Effector memory CD8-positive, alpha-beta T cell (primary cell): ENCODE measurements around the gene GJC2.

Experiments
- ATAC-seq: fragments of 150-1000 bp; cut with Tn5 transposase; replicated peaks from 2 replicates; pipeline ENCODE4 v1.10.0; 2021; ENCODE audit warnings: mild to moderate bottlenecking, moderate library complexity
- DNase-seq, 3 experiments: peaks; one replicate each; pipeline ENCODE4 v3.0.0; 2021
- H3K27ac Mint-ChIP-seq, 2 donors: one replicate each; pipeline ENCODE4 v1.8.0; 2022; ENCODE audit warnings: mild to moderate bottlenecking in 2 of 2, mixed read lengths in 2 of 2, moderate library complexity in 2 of 2
- H3K27me3 Mint-ChIP-seq, 2 donors: one replicate each; pipeline ENCODE4 v1.8.0; 2022; ENCODE audit warnings: mixed read lengths in 2 of 2
- H3K36me3 Mint-ChIP-seq: one replicate; pipeline ENCODE4 v1.8.0; 2022; ENCODE audit warnings: mild to moderate bottlenecking, moderate library complexity, mixed read lengths; ENCODE audit not compliant: insufficient read depth
- H3K4me1 Mint-ChIP-seq, 2 donors: one replicate each; pipeline ENCODE4 v1.8.0; 2022; ENCODE audit warnings: low read depth in 2 of 2, mixed read lengths in 2 of 2
- H3K4me3 Mint-ChIP-seq, 2 donors: one replicate each; pipeline ENCODE4 v1.8.0; 2022; ENCODE audit warnings: mild to moderate bottlenecking in 2 of 2, mixed read lengths in 2 of 2, moderate library complexity in 2 of 2
- H3K9me3 Mint-ChIP-seq, 2 donors: one replicate each; pipeline ENCODE4 v1.8.0; 2022; ENCODE audit warnings: mixed read lengths in 2 of 2

The GJC2 gene

DNA sequence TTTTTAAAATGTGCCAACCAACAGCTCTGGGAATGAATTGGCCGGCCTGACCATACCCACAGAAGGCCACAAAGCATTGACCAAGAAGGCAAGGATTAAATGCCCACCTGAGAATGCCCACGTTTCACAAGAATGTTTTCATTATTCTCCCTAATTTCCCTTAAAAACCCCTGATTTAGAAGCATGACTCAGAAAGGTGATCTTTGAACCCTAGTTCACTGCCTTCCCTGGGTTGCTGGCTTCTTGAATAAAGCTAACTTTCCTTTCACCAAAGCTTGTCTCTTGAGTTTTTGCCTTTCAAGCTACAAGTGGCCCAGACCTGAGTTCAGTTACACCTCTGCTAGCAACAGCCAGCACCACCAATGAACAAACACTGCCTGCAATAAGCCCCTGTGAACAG, 26.2 kb upstream of the GJC2 start:
- no peaks in the 10 kb centered on the region for H3K9me3 Mint-ChIP-seq
- H3K36me3 Mint-ChIP-seq = no peaks in the 10 kb centered on the region
- no peaks in the 10 kb centered on the region for H3K4me1 Mint-ChIP-seq
- H3K27ac Mint-ChIP-seq = no peak overlapping the region
- ATAC-seq (no peak), DNase-seq (no peak)
- no peak overlapping the region for H3K4me3 Mint-ChIP-seq
- peaks cover 31 to 34% of the 10 kb centered on the region in 2 donors for H3K27me3 Mint-ChIP-seq

DNA sequence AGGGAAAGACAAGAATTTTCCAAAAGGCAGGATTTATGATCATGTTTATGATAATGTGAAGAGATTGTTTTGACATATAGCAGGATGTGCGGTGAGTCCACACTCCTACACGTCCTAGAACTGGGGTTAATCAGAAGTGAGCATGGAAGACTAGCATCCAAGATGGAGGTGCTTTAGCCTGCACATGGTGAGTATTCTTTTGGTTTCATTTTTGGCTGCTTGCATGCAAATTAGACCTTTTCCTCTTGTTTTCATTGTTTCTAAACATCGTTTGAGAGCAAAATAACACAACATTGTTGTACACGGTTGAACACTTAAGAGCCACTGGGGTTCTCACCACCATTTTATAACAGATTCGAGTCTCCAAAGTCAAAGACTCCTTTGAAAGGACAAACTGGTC, 24.5 kb upstream of the GJC2 start:
- Mint-ChIP-seq H3K27me3 (peaks cover 31 to 36% of the 10 kb centered on the region in 2 donors), H3K36me3 (no peaks in the 10 kb centered on the region), H3K4me3 (no peak overlapping the region), H3K27ac (no peak overlapping the region), H3K4me1 (no peaks in the 10 kb centered on the region), H3K9me3 (no peaks in the 10 kb centered on the region)
- DNase-seq (no peak), ATAC-seq (no peak)

GRCh38 chr1:228131766-228132165, 18.0 kb upstream of the GJC2 start:
- ATAC-seq (no peak), DNase-seq (no peak)
- Mint-ChIP-seq H3K27ac (no peak overlapping the region), H3K9me3 (no peaks in the 10 kb centered on the region), H3K4me1 (peaks cover 10% of the 10 kb centered on the region in 2 donors), H3K27me3 (peaks cover 14 to 19% of the 10 kb centered on the region in 2 donors), H3K36me3 (no peaks in the 10 kb centered on the region), H3K4me3 (no peak overlapping the region)

- ATAC-seq = no peak
- H3K4me3 Mint-ChIP-seq = no peak overlapping the region
- no peak for DNase-seq
- no peaks in the 10 kb centered on the region for H3K27me3 Mint-ChIP-seq
- H3K4me1 Mint-ChIP-seq = peaks cover 18 to 22% of the 10 kb centered on the region in 2 donors
- no peak overlapping the region for H3K27ac Mint-ChIP-seq
- no peaks in the 10 kb centered on the region for H3K9me3 Mint-ChIP-seq
- peaks cover 2% of the 10 kb centered on the region for H3K36me3 Mint-ChIP-seq
Observed at GRCh38 chr1:228134591-228134990, 15.1 kb upstream of the GJC2 start.

GRCh38 chr1:228136901-228137300, 12.8 kb upstream of the GJC2 start:
- DNase-seq (peak in 1 of 3 experiments; percentile 33), ATAC-seq (peak; percentile 10)
- Mint-ChIP-seq H3K4me3 (peak overlapping the region; percentile 47 to 52), H3K27me3 (no peaks in the 10 kb centered on the region), H3K4me1 (peaks cover 25 to 29% of the 10 kb centered on the region in 2 donors), H3K27ac (peak overlapping the region; percentile 86 to 95), H3K9me3 (no peaks in the 10 kb centered on the region), H3K36me3 (peaks cover 21% of the 10 kb centered on the region)

GRCh38 chr1:228139406-228139930, 10.3 kb upstream of the GJC2 start:
- Mint-ChIP-seq H3K4me3 (peak overlapping the region; percentile 95 to 97), H3K9me3 (no peaks in the 10 kb centered on the region), H3K27ac (peak overlapping the region; percentile 95 to 98), H3K4me1 (peaks cover 50 to 53% of the 10 kb centered on the region in 2 donors), H3K36me3 (peaks cover 33% of the 10 kb centered on the region), H3K27me3 (no peaks in the 10 kb centered on the region)
- no peak for ATAC-seq
- no peak for DNase-seq

- peak; percentile 100 for DNase-seq
- Mint-ChIP-seq H3K4me1 (peaks cover 53 to 55% of the 10 kb centered on the region in 2 donors), H3K9me3 (no peaks in the 10 kb centered on the region), H3K4me3 (peak within 1 kb of the TSS; percentile 95 to 97), H3K27ac (peak within 1 kb of the TSS; percentile 95 to 98), H3K27me3 (no peaks in the 10 kb centered on the region), H3K36me3 (peaks cover 33% of the 10 kb centered on the region)
- ATAC-seq = peak; percentile 79
Observed at GRCh38 chr1:228139931-228140723, 9.6 kb upstream of the GJC2 start, which contains the start of gene GUK1. Gene GUK1, plus strand, starts transcription at chr1:228140279. Its CDS starts 24 bp downstream, at chr1:228140303.

GRCh38 chr1:228140724-228141225, 9.0 kb upstream of the GJC2 start:
- Mint-ChIP-seq H3K27me3 (no peaks in the 10 kb centered on the region), H3K4me1 (peaks cover 52 to 55% of the 10 kb centered on the region in 2 donors), H3K36me3 (peaks cover 33% of the 10 kb centered on the region), H3K9me3 (no peaks in the 10 kb centered on the region), H3K27ac (peak overlapping the region; percentile 95 to 98), H3K4me3 (peak overlapping the region; percentile 95 to 97)
- DNase-seq (no peak), ATAC-seq (no peak)

DNA sequence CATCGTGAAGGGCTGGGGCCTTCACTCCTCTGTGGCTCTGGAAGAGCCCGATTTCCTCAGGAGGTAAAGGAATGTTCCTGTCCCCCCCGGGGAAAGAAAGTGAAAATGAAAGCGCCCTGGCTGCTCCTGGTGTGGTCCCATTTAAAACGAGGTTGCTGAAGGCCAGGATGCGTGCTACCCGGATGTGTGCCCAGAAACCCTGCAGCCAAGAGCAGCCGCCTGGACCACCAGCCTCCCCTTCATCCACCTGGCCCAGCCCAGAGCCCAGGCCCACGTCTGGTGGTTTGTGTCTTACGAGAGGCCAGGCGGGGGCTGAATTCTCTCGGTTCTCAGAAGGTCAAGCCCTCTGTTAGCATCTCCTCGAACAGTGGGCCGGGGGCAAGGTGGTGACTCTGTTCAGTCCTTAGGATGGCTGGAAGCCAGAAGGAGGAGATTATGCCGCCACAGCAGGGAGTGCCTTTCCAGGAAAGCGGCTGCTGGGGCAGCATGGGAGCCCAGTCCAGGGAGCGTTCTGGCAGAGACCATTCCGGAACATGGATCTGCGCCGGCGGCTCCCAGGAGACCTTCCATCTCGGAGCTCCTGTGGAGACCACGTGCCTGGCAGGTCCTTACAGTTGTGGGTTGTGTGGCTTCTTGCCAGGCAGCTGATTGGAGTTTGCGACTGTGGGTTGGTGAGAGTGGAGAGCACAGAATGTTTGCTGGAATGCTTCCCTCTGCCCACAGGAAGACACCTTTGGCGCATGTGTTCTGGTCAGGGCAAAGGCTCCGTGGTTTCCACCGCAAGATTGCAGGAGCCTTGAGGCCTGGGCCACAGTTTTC, 8.3 kb upstream of the GJC2 start:
- ATAC-seq (no peak), DNase-seq (no peak)
- peaks cover 38% of the 10 kb centered on the region for H3K36me3 Mint-ChIP-seq
- peaks cover 46 to 50% of the 10 kb centered on the region in 2 donors for H3K4me1 Mint-ChIP-seq
- H3K27me3 Mint-ChIP-seq = no peaks in the 10 kb centered on the region
- H3K4me3 Mint-ChIP-seq = peak overlapping the region; percentile 95 to 97
- H3K27ac Mint-ChIP-seq = peak overlapping the region; percentile 95 to 98
- no peaks in the 10 kb centered on the region for H3K9me3 Mint-ChIP-seq

DNA sequence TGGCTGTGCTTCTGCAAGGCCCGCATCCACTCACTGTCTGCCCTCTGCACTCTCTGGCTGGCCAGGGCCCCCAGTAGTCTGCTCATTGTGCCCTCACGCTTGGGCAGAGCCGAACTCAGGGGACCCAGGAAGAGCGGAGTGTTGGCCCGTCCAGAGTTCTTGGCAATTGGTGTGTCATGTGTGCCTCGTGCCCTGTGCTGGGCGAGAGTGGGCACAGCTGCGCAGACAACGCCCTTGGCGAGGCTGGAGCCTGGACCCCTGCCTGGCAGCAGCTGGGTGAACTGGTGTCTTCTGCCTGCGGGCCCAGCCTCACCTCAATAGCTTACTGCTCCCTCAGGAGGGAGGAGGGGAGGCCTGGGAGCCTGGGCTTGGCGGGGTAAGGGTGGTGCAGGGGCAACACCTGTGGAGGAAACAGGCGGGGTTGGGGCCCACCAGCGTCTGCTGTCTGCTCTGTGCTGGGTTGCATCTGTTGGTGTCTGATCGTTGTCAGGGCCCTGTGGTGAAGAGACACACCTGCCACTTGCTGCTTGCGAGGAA, 7.5 kb upstream of the GJC2 start:
- peaks cover 38 to 43% of the 10 kb centered on the region in 2 donors for H3K4me1 Mint-ChIP-seq

DNA sequence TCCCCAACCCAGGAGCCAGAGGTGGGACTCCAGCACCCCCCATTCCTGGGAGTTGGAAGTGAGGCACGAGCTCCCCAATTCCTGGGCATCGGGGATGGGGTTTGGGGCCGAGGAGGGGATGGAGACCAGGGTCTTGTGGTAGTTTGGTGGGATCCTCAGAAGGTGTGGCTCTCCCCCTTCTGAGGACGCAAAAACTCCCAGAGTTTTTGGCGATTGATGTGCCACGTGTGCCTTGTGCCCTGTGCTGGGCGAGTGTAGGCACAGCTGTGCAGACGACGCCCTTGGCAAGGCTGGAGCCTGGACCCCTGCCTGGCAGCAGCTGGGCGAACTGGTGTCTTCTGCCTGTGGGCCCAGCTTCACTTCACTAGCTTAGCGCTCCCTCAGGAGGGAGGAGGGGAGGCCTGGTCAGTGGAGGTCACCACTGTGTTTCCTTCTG, 7.0 kb upstream of the GJC2 start:
- Mint-ChIP-seq H3K36me3 (peaks cover 44% of the 10 kb centered on the region), H3K4me1 (peaks cover 34 to 40% of the 10 kb centered on the region in 2 donors), H3K27ac (peak overlapping the region; percentile 77 to 98)

More for the DNA sequence above, 7.5 kb upstream of the GJC2 start:
- peak overlapping the region; percentile 95 to 97 for H3K4me3 Mint-ChIP-seq
- no peak for DNase-seq
- peaks cover 39% of the 10 kb centered on the region for H3K36me3 Mint-ChIP-seq
- no peaks in the 10 kb centered on the region for H3K27me3 Mint-ChIP-seq
- H3K9me3 Mint-ChIP-seq = no peaks in the 10 kb centered on the region
- peak overlapping the region; percentile 77 to 98 for H3K27ac Mint-ChIP-seq
- ATAC-seq = no peak

GRCh38 chr1:228143480-228144192, 6.1 kb upstream of the GJC2 start:
- peaks cover 31 to 40% of the 10 kb centered on the region in 2 donors for H3K4me1 Mint-ChIP-seq
- peaks cover 48% of the 10 kb centered on the region for H3K36me3 Mint-ChIP-seq
- H3K4me3 Mint-ChIP-seq = peak overlapping the region; percentile 95 to 97
- H3K9me3 Mint-ChIP-seq = no peaks in the 10 kb centered on the region
- DNase-seq (no peak), ATAC-seq (no peak)
- peak overlapping the region; percentile 77 to 98 for H3K27ac Mint-ChIP-seq
- H3K27me3 Mint-ChIP-seq = no peaks in the 10 kb centered on the region

More for the DNA sequence above, 7.0 kb upstream of the GJC2 start:
- ATAC-seq (no peak), DNase-seq (no peak)
- Mint-ChIP-seq H3K27me3 (no peaks in the 10 kb centered on the region), H3K4me3 (peak overlapping the region; percentile 95 to 97), H3K9me3 (no peaks in the 10 kb centered on the region)
